Bronchial epithelial cell (primary cell): Measurements from ENCODE around the gene MBNL3. TPM values are rescaled to one million over a fixed set of nuclear protein-coding genes. Genes with fewer than 3 reads are reported as not detected.

ENCODE experiments used
- DNase-seq: peaks from one replicate; pipeline ENCODE4 v3.0.0-alpha.2; 2010; ENCODE audit warnings: low read depth
- FAIRE-seq: peaks from 2 replicates; lab custom pipeline; 2011; peaks lifted over from hg19 to GRCh38; lab: Jason Lieb, UNC
- H3K27me3 ChIP-seq: 2 replicates; pipeline ENCODE4 v1.5.1; 2011; ENCODE audit warnings: low read length; ENCODE audit not compliant: control insufficient read depth, insufficient read depth
- H3K36me3 ChIP-seq: 2 replicates; pipeline ENCODE4 v1.5.1; 2011; ENCODE audit warnings: low read length; ENCODE audit not compliant: control insufficient read depth, insufficient read depth
- H3K4me3 ChIP-seq: 2 replicates; pipeline ENCODE4 v1.5.1; 2011; ENCODE audit warnings: mild to moderate bottlenecking, low read depth, low read length, control low read depth
- CTCF ChIP-seq: IDR thresholded peaks from 2 replicates; pipeline ENCODE4 v1.5.1; 2011; ENCODE audit warnings: mild to moderate bottlenecking, moderate library complexity, low read length, control low read depth, inconsistent platforms; ENCODE audit not compliant: insufficient read depth, severe bottlenecking
- total RNA-seq: library from RNA; depleted of rRNA; stranded (reverse); fragments of >200 nt; gene quantifications from 2 replicates; pipeline ENCODE4 v1.2.1, GENCODE V29; 2014

The MBNL3 gene
- total RNA-seq, 1 donor from 2014 or later: 3.7 TPM

DNA sequence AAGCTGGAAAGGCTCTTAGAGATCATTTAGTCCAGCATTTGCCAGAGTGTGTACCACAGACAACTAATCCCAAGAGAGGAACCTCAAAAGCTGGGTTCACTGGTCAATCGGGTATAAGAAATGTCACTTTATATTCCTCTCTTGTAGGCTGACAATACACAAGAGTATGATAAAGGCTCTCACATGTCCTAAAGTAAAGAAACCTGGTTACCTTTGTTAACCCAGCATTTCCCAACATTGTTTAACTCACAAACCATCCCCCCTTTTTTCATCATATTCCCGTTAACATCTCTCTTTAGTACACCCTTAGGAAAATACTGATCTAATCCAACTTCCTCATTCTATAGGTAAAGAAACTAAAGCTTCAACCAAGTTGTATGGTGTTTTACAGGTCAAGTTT, 74.4 kb downstream of the MBNL3 start:
- H3K27me3 ChIP-seq: no peaks in the 10 kb centered on the region
- FAIRE-seq: no peak
- no peaks in the 10 kb centered on the region for H3K36me3 ChIP-seq
- no peak for TF ChIP-seq CTCF
- H3K4me3 ChIP-seq: no peak overlapping the region
- no peak for DNase-seq

- no peak overlapping the region for H3K4me3 ChIP-seq
- TF ChIP-seq CTCF: no peak
- no peak for DNase-seq
- H3K36me3 ChIP-seq: no peaks in the 10 kb centered on the region
- FAIRE-seq: no peak
- H3K27me3 ChIP-seq: no peaks in the 10 kb centered on the region
Observed at GRCh38 chrX:132413459-132413858, 75.4 kb downstream of the MBNL3 start.

GRCh38 chrX:132412208-132412607, 76.6 kb downstream of the MBNL3 start:
- DNase-seq: no peak
- no peak for TF ChIP-seq CTCF
- Histone ChIP-seq H3K4me3 (no peak overlapping the region), H3K36me3 (no peaks in the 10 kb centered on the region), H3K27me3 (no peaks in the 10 kb centered on the region)
- FAIRE-seq: no peak

DNA sequence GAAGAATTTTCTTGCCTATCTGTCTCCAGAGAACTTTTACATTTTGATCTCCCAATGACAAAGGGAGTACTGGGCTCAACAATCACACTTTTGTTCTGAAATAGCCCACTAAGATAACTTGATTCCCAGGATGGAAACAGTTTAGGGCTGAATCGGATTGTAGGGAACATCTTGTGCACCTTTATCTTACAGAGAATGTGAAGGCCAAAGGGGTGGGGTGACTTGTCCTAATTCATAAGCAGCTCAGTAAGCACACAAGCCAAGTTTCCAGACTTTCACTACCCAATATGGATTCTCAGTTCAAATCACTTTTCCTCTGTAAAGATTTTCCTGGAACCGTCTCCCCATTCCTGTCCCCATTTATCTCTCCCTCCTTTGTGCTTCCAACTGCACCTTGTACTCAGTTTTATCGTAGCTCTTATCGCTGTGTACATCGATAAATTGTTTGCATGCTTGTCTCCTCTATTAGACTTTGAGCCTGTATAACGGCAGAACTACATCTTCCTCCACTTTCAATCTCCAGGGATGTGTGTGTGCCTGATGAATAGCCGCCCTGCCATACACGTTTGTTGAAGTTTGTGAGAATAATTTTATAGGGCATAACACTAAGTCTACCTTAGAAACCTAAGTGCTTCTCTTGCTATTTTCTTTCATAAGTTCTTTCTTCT, 77.4 kb downstream of the MBNL3 start:
- Histone ChIP-seq H3K27me3 (no peaks in the 10 kb centered on the region), H3K4me3 (no peak overlapping the region), H3K36me3 (no peaks in the 10 kb centered on the region)
- TF ChIP-seq CTCF: no peak
- FAIRE-seq (no peak), DNase-seq (no peak)

DNA sequence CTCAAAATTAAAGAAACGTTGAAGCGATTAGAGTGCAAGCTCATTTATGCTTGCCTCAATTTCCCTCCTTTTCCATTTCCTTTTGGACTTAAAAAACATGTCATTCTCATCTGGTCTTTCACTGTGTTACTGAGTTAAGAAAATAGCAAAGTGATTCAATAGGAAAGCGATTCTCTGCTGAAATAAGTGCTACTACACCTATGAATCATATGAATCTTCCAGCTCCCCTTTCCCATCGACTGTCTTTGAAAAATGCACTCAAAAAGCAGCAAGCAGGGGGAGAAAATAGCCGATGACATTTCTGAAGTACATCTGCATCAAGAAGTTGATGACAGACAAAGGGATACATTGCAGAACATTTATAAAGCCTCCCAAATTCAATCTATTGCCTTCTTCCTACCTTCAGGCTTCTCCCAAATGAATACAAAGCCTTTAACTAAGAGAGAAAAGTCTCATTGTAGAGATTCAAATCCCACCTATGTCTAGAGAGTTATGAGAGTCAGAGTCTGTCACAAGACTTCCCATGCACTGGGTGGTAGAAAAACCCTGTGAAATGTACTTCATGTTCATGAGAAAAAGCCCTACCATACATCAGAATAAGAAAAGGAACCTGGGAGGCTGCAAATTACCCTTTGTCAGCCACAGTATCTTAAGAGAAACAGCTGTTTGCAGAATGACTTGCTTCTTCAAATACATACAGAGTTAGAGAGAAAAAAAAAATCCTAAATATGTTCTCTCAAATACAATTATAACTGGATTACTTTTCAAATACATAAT, 78.9 kb downstream of the MBNL3 start:
- H3K36me3 ChIP-seq: no peaks in the 10 kb centered on the region
- no peak for TF ChIP-seq CTCF
- no peak for DNase-seq
- no peak overlapping the region for H3K4me3 ChIP-seq
- FAIRE-seq: no peak
- H3K27me3 ChIP-seq: no peaks in the 10 kb centered on the region
